OCI-LY7 (cell line): ENCODE data around the gene PAMR1. TPM values are rescaled to one million over a fixed set of nuclear protein-coding genes. Genes with fewer than 3 reads are reported as not detected.

Experiments used
- BruUV-seq: library from RNA; stranded (reverse); fragments of 400-500 nt; replicated peaks from 2 replicates; lab custom pipeline; 2021; lab: Mats Ljungman, UMichigan
- CTCF ChIA-PET: fragments of 300-600 bp; sonication (Branson Sonifier 250); formaldehyde crosslinking; loops from one replicate; lab custom pipeline; 2022; ENCODE audit warnings: antibody characterized with exemption; ENCODE audit not compliant: unreplicated experiment; lab: Charles Lee
- POLR2A ChIA-PET: fragments of 300-600 bp; sonication (Branson Sonifier 250); formaldehyde crosslinking; loops from one replicate; lab custom pipeline; 2022; ENCODE audit warnings: antibody characterized with exemption; lab: Charles Lee
- DNase-seq: peaks from one replicate; pipeline ENCODE4 v3.0.0-alpha.2; 2015; ENCODE audit warnings: low spot score
- H2AFZ ChIP-seq: fragments of 200-600 bp; sonication (generic), shearing (Covaris generic); 2 replicates; pipeline ENCODE4 v1.6.1; 2014; ENCODE audit warnings: mild to moderate bottlenecking, antibody characterized with exemption, low read length, moderate library complexity
- H3K27ac ChIP-seq: fragments of 200-600 bp; sonication (generic); 2 replicates; pipeline ENCODE4 v1.5.1; 2014; ENCODE audit warnings: mixed run types, low read depth, mild to moderate bottlenecking, moderate library complexity, low read length, inconsistent platforms; ENCODE audit not compliant: poor library complexity, severe bottlenecking
- H3K36me3 ChIP-seq: fragments of 200-600 bp; sonication (generic); 2 replicates; pipeline ENCODE4 v1.6.1; 2014; ENCODE audit warnings: mild to moderate bottlenecking, antibody characterized with exemption, low read length, moderate library complexity, mixed read lengths; ENCODE audit not compliant: insufficient read depth
- H3K4me1 ChIP-seq: fragments of 200-600 bp; sonication (generic); 2 replicates; pipeline ENCODE4 v1.5.1; 2014; ENCODE audit warnings: mild to moderate bottlenecking, low read length; ENCODE audit not compliant: insufficient read depth, poor library complexity, severe bottlenecking
- H3K4me2 ChIP-seq: fragments of 200-600 bp; sonication (generic); 2 replicates; pipeline ENCODE4 v1.6.1; 2014; ENCODE audit warnings: mild to moderate bottlenecking, low read length
- H3K4me3 ChIP-seq: fragments of 200-600 bp; sonication (generic); 2 replicates; pipeline ENCODE4 v1.5.1; 2014; ENCODE audit warnings: mild to moderate bottlenecking, low read depth, low read length; ENCODE audit not compliant: poor library complexity, severe bottlenecking
- H3K79me2 ChIP-seq: fragments of 200-600 bp; sonication (generic); 2 replicates; pipeline ENCODE4 v1.6.1; 2016; ENCODE audit warnings: low read depth, mild to moderate bottlenecking, low read length, moderate library complexity, mixed read lengths; ENCODE audit not compliant: insufficient read depth
- H3K9me2 ChIP-seq: fragments of 200-600 bp; sonication (generic); 2 replicates; pipeline ENCODE4 v1.6.1; 2016; ENCODE audit warnings: mild to moderate bottlenecking, low read length, mixed read lengths; ENCODE audit not compliant: insufficient read depth
- H3K9me3 ChIP-seq: fragments of 200-600 bp; sonication (generic); 2 replicates; pipeline ENCODE4 v1.6.1; 2014; ENCODE audit warnings: mild to moderate bottlenecking, mixed run types, low read length, mixed read lengths
- H4K20me1 ChIP-seq: fragments of 200-600 bp; sonication (generic); 2 replicates; pipeline ENCODE4 v1.6.1; 2014; ENCODE audit warnings: mild to moderate bottlenecking, antibody characterized with exemption, low read length, moderate library complexity, mixed read lengths; ENCODE audit not compliant: insufficient read depth
- EZH2phosphoT487 ChIP-seq: fragments of 200-600 bp; sonication (generic); IDR thresholded peaks from 2 replicates; pipeline ENCODE4 v1.6.1; 2018; ENCODE audit warnings: low read depth, borderline replicate concordance, mild to moderate bottlenecking, mixed run types, antibody characterized with exemption, low read length, moderate library complexity, mixed read lengths
- intact Hi-C: fragments of 100-400 bp; cut with micrococcal nuclease; formaldehyde crosslinking; loops from one replicate; pipeline ENCODE4 v1.10.0; 2022; ENCODE audit not compliant: unreplicated experiment
- total RNA-seq, 2 experiments: library from RNA; depleted of rRNA in 1 of 2; stranded (reverse); fragments of >200 nt in 1 of 2; shearing (Covaris generic) in 1 of 2; gene quantifications; 2 replicates each; pipeline ENCODE4 v1.2.3, GENCODE V29; 2014 to 2022
- TF ChIP-seq, protein P1 (sequence below): fragments of 200-600 bp; sonication (generic); conservative IDR thresholded peaks from 2 replicates; pipeline ENCODE4 v1.5.1; 2014; ENCODE audit warnings: mild to moderate bottlenecking, antibody characterized with exemption, low read length, moderate library complexity, mixed read lengths

The PAMR1 gene
- total RNA-seq, 2 experiments from 2014 or later, result not detected

GRCh38 chr11:35389112-35389511 is 136.3 kb downstream of the PAMR1 start:
- no peak for DNase-seq
- peaks cover 13% of the 10 kb centered on the region for H3K4me1 ChIP-seq
- intact Hi-C loops, result no loop called here
- no peaks in the 10 kb centered on the region for H4K20me1 ChIP-seq
- H2AFZ ChIP-seq, result no peak overlapping the region
- ChIA-PET POLR2A (interaction anchor here (1.4 kb wide), 1 partner anchor 9 kb away, joined by 4 read pairs; no protein-coding TSS in a partner anchor), CTCF (no interaction called here)
- BruUV-seq, result no TSS peak
- H3K4me2 ChIP-seq, result no peak overlapping the region
- no peaks in the 10 kb centered on the region for H3K9me2 ChIP-seq
- H3K27ac ChIP-seq, result no peak overlapping the region
- TF ChIP-seq, protein P1, sequence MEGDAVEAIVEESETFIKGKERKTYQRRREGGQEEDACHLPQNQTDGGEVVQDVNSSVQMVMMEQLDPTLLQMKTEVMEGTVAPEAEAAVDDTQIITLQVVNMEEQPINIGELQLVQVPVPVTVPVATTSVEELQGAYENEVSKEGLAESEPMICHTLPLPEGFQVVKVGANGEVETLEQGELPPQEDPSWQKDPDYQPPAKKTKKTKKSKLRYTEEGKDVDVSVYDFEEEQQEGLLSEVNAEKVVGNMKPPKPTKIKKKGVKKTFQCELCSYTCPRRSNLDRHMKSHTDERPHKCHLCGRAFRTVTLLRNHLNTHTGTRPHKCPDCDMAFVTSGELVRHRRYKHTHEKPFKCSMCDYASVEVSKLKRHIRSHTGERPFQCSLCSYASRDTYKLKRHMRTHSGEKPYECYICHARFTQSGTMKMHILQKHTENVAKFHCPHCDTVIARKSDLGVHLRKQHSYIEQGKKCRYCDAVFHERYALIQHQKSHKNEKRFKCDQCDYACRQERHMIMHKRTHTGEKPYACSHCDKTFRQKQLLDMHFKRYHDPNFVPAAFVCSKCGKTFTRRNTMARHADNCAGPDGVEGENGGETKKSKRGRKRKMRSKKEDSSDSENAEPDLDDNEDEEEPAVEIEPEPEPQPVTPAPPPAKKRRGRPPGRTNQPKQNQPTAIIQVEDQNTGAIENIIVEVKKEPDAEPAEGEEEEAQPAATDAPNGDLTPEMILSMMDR, result no peak
- TF ChIP-seq EZH2phosphoT487, result no peak
- no peaks in the 10 kb centered on the region for H3K79me2 ChIP-seq
- no peaks in the 10 kb centered on the region for H3K9me3 ChIP-seq
- H3K36me3 ChIP-seq, result no peaks in the 10 kb centered on the region
- H3K4me3 ChIP-seq, result no peak overlapping the region

DNA sequence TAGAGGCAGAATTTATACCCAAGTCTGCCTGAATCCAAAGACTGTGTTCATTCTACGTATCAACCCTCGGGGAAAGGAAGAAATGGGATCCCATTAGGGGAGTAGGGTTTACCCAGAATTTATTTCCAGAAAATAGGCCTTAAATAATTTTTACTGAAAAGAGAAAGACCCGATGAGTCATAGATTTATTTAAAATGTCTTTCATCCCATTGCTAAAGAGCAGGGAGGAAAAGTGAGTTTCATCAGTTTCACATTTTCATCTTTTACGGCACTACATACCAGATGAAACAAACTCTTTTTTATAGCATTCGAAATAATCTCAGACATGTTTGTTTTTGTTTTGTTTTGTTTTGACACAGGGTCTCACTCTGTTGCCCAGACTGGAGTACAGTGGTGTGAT is 137.4 kb downstream of the PAMR1 start:
- Histone ChIP-seq H3K79me2 (no peaks in the 10 kb centered on the region), H3K9me3 (no peaks in the 10 kb centered on the region), H3K4me2 (no peak overlapping the region), H3K4me3 (no peak overlapping the region), H3K36me3 (no peaks in the 10 kb centered on the region), H3K27ac (no peak overlapping the region), H4K20me1 (no peaks in the 10 kb centered on the region), H2AFZ (no peak overlapping the region), H3K9me2 (no peaks in the 10 kb centered on the region), H3K4me1 (peaks cover 13% of the 10 kb centered on the region)
- ChIA-PET POLR2A (interaction anchor here (0.7 to 0.8 kb wide), 2 partner anchors 165 to 462 kb away, joined by 3 to 4 read pairs; no protein-coding TSS in a partner anchor), CTCF (no interaction called here)
- intact Hi-C loops, result no loop called here
- TF ChIP-seq, protein P1, result no peak
- no peak for TF ChIP-seq EZH2phosphoT487
- no TSS peak for BruUV-seq
- DNase-seq, result no peak

GRCh38 chr11:35387111-35387982 is 138.1 kb downstream of the PAMR1 start:
- no peaks in the 10 kb centered on the region for H3K9me3 ChIP-seq
- POLR2A ChIA-PET, result interaction anchor here (0.7 to 0.8 kb wide), 2 partner anchors 164 to 461 kb away, joined by 3 to 4 read pairs; no protein-coding TSS in a partner anchor

More at GRCh38 chr11:35387111-35387982, 138.1 kb downstream of the PAMR1 start:
- TF ChIP-seq EZH2phosphoT487, result no peak
- TF ChIP-seq, protein P1, result no peak
- Histone ChIP-seq H2AFZ (no peak overlapping the region), H3K4me2 (no peak overlapping the region), H3K36me3 (no peaks in the 10 kb centered on the region), H3K79me2 (no peaks in the 10 kb centered on the region), H3K27ac (no peak overlapping the region), H3K4me3 (no peak overlapping the region), H3K9me2 (no peaks in the 10 kb centered on the region), H3K4me1 (peaks cover 13% of the 10 kb centered on the region), H4K20me1 (no peaks in the 10 kb centered on the region)
- CTCF ChIA-PET, result no interaction called here
- intact Hi-C loops, result no loop called here
- BruUV-seq, result no TSS peak
- no peak for DNase-seq
